Activated CD8-positive, alpha-beta memory T cell treated with anti-CD3 and anti-CD28 coated beads, Interleukin-2, amount 50 U/mL, for 1 hour (primary cell): ENCODE measurements around the gene OTULINL.
A peak's percentile ranks its signal among the peaks of the same experiment; 100 is the strongest.

Source experiments
- DNase-seq: peaks from one replicate; pipeline ENCODE4 v3.0.0-alpha.2; 2020; ENCODE audit errors: extremely low read depth

The OTULINL gene

DNA sequence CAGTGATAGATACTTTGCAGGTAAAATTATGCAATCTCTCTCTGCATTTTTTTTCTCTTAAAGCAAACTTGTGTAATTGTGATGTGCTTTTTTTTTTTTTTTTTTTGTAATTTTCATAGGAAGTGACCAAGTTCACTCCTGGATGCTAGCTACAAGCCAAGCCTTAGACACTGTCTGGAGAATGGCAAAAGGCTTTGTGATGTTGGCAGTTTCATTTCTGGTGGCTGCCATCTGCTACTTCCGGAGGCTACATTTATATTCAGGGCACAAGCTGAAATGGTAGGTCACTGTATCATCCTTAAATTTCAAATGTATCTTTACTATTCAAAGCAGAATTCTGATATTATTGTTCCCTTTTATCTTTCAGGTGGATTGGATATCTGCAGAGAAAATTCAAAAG lies 19.3 kb downstream of the OTULINL start:
- no peak for DNase-seq

GRCh38 chr5:14603141-14603540 lies 21.5 kb downstream of the OTULINL start:
- no peak for DNase-seq

- DNase-seq, result no peak
Observed at GRCh38 chr5:14607104-14607503, 25.5 kb downstream of the OTULINL start.

DNA sequence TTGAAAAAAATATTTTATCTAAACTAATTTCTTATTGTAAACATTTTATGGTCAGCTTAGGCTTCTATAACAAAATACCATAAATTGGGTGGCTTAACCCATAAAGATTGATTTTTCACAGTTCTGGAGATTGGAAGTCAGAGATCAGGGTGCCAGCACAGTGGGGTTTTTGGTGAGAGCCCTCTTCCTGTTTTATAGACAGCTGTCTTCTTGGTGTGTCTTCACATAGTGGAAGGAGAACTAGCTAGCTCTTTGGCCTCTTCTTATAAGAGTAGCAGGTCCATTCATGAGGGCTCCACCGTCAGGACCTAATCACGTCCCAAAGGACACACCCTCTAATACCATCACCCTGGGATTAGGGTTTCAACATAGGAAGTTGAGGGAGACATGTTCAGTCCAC lies 26.6 kb downstream of the OTULINL start:
- DNase-seq, result no peak

DNA sequence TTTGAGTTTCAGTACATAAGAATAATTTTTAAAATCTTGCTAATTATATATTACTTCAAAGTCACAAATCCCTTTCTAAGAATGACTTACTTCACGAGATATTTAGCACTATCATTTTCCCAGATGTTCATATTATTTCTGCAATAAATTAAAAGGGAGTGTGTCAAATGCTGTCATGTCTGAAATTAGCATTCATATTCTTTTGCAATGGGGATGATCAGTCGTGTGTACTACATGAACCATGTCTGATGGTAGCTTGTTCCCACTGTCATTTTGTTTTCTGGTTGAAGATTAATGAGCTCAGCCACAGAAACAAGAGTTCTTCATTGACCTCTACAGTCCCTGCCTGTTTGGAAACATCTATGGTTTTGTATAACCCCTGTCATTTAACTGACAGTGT lies 30.1 kb downstream of the OTULINL start:
- DNase-seq, result no peak

- no peak for DNase-seq
Observed at GRCh38 chr5:14614490-14614889, 32.9 kb downstream of the OTULINL start.

GRCh38 chr5:14615365-14615764 lies 33.8 kb downstream of the OTULINL start:
- DNase-seq, result no peak

DNA sequence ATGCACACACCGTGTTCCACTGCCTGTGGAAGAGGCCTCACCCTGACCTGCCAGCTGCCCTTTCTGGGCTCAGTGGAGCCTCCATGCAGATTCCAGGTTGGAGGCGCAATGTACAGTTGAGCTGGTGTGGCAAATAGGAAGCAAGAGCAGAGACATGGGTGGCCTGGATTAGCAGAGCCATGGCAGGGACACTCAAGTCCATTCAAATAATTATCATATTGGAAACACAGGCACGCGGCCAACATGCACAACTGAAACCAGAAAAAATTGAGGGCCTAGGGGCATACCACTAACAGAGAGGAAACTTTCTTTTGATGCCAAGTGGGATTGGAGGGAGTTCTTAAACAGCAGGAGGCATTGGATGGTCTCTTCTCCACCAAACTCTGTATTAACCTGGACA lies 35.8 kb downstream of the OTULINL start:
- DNase-seq, result no peak

- no peak for DNase-seq
Observed at GRCh38 chr5:14627270-14627669, 45.7 kb downstream of the OTULINL start.

GRCh38 chr5:14628346-14628745 lies 46.8 kb downstream of the OTULINL start:
- peak; percentile 9 for DNase-seq

DNA sequence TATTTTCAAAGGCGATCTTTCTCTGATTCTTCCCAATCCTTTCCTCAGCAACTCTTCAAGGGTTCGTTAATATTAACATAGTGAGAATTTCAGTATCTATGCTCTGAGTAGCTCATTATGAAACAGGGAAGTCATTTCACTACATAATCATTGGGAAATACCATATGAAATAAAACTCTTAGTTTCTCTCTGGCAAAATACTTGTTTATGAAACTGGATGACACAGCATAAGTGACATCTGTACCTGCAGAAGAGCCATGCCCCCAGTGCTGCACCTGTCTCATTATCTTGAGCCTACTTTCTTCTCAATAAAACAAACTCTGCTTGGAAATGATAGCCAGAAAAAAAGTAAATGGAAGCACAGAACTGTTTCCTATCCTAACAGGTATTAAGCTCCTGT lies 49.1 kb downstream of the OTULINL start:
- DNase-seq, result no peak

GRCh38 chr5:14635656-14636055 lies 54.1 kb downstream of the OTULINL start:
- DNase-seq, result no peak

GRCh38 chr5:14640765-14641164 lies 59.2 kb downstream of the OTULINL start:
- DNase-seq, result no peak

GRCh38 chr5:14644623-14645237 lies 63.1 kb downstream of the OTULINL start:
- DNase-seq, result no peak

GRCh38 chr5:14650052-14650451 lies 68.5 kb downstream of the OTULINL start:
- DNase-seq, result no peak

DNA sequence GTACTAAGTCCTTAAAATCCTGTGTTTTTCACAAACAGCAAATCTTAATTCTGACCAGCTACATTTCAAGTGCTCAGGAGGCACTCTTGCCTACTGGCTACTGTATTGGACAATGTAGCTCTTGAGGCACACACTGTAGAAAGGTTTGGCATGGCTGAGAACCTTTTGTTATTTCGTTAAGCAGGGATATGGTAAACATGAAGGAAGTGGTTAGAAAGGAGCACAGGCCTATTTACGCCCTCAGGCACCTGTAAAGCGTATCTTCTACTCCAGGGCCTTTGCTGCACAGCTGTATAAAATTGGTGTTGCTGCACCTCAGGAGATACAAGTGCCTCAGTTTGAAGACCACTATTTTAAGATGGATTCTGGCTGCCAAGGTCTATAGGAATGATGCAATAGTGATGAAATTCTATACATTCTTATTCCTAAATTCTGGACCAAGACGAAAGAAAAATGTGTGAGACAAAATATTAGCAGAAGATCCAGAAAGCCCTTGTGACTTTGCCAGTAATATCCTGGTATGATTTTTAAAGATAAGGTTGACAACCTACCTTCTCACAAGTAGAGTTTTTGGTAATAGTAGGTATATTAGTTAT lies 73.7 kb downstream of the OTULINL start:
- no peak for DNase-seq

GRCh38 chr5:14656898-14657297 lies 75.3 kb downstream of the OTULINL start:
- DNase-seq, result no peak

DNA sequence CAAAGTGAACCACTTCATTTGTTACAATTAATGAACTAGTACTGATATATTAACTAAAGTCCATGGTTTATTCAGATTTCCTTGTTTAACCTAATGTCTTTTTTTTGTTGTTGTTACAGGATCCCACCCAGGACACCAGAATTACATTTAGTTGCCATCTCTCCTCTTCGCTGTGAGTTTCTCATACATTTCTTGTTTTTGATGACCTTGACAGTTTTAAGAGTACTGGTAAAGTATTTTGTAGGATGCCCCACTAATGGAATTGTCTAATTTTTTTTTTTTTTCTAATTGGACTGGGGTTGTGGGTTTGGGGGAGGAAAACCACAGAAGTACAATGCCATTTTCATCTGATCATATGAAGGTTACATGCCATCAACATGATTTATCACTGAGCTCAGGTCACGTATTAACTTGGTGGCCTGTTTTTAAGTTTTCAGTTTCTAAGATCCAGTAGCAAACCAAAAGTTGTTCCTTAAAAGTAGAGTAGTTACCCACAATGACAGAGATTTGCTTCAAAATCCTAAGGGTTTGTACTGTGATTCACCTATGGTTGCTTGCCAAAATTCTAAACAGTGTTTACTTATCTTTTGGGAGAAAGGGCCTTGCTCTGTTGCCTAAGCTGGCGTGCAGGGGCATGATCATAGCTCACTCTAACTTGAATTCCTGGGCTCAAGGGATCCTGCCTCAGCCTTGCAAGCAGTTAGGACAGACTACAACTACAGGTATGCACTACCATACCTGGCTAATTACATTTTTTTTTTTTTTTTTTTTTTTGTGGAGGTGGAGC lies 78.4 kb downstream of the OTULINL start:
- no peak for DNase-seq

DNA sequence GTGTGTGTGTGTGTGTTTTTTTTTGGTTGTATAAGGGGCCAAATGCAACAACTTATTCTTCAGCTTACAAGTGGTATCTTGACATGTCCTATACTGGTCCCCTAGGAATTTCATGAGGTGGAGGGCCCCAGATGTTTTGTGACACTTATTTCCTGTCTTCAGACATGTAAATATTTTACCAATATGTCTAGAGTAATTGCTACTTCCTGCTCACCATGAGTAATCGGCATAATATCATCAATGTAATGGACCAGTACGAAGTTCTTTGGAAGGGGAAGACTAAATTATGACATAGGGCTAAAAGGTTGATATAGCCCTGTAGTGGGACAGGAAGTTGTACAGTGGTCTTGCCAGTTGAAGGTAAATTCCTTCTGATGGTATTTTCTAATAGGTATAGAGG lies 79.2 kb downstream of the OTULINL start:
- DNase-seq, result no peak
